AG20443 (cell line): ENCODE results near the gene CACNG8.
A peak's percentile ranks its signal among the peaks of the same experiment; 100 is the strongest.

Experiments used
- DNase-seq: peaks from one replicate; pipeline ENCODE4 v3.0.0; 2012; ENCODE audit warnings: low spot score, mixed read lengths

Gene CACNG8

GRCh38 chr19:53992815-53993214, 30.1 kb downstream of the CACNG8 start:
- DNase-seq, result no peak

- no peak for DNase-seq
These were observed 30.7 kb downstream of the CACNG8 start for GRCh38 chr19:53993448-53993847.

GRCh38 chr19:53994811-53995210, 32.1 kb downstream of the CACNG8 start:
- no peak for DNase-seq

- DNase-seq, result no peak
These were observed 35.5 kb downstream of the CACNG8 start for GRCh38 chr19:53998223-53998622.

GRCh38 chr19:53999694-54000093, 37.0 kb downstream of the CACNG8 start:
- no peak for DNase-seq

GRCh38 chr19:54001496-54001895, 38.8 kb downstream of the CACNG8 start:
- DNase-seq, result no peak

- DNase-seq, result no peak
These were observed 40.0 kb downstream of the CACNG8 start for GRCh38 chr19:54002495-54003315.

GRCh38 chr19:54009440-54009839, 46.7 kb downstream of the CACNG8 start:
- DNase-seq, result no peak

GRCh38 chr19:54010474-54010873, 47.7 kb downstream of the CACNG8 start:
- DNase-seq, result no peak

GRCh38 chr19:54011507-54012211, 48.9 kb downstream of the CACNG8 start:
- no peak for DNase-seq

- no peak for DNase-seq
These were observed 51.1 kb downstream of the CACNG8 start for GRCh38 chr19:54013866-54014265.

GRCh38 chr19:54014920-54015560, 52.3 kb downstream of the CACNG8 start:
- DNase-seq, result no peak

GRCh38 chr19:54017261-54017660, 54.5 kb downstream of the CACNG8 start:
- DNase-seq, result no peak

- no peak for DNase-seq
These were observed 58.6 kb downstream of the CACNG8 start for GRCh38 chr19:54021363-54021762.

- no peak for DNase-seq
These were observed 59.2 kb downstream of the CACNG8 start for GRCh38 chr19:54021932-54022331.

- no peak for DNase-seq
These were observed 60.5 kb downstream of the CACNG8 start for GRCh38 chr19:54023191-54023590.

GRCh38 chr19:54024660-54025059, 61.9 kb downstream of the CACNG8 start:
- DNase-seq, result no peak

GRCh38 chr19:54026656-54027055, 63.9 kb downstream of the CACNG8 start:
- DNase-seq, result no peak

GRCh38 chr19:54029301-54029700, 66.6 kb downstream of the CACNG8 start:
- DNase-seq, result no peak

GRCh38 chr19:54029930-54030490, 67.3 kb downstream of the CACNG8 start:
- DNase-seq, result peak; percentile 68

- peak; percentile 37 for DNase-seq
These were observed 68.3 kb downstream of the CACNG8 start for GRCh38 chr19:54030895-54031586.
